Neural cell (in vitro differentiated cells): ENCODE data around the gene NPSR1. TPM values are rescaled to one million over a fixed set of nuclear protein-coding genes. Genes with fewer than 3 reads are reported as not detected.
"Not testable (repeated sequence)": the region's sequence is repeated elsewhere in the genome, so short reads cannot be mapped to it uniquely, and the experiment has no call there.

Experiments used
- H2AFZ ChIP-seq: fragments of 200-600, 300-800 bp; sonication (generic), shearing (Covaris generic); 2 replicates; pipeline ENCODE4 v1.6.0; 2014; ENCODE audit warnings: low read depth, mild to moderate bottlenecking, antibody characterized with exemption, low read length, moderate library complexity
- H3F3A ChIP-seq: fragments of 200-600 bp; shearing (Covaris generic); 2 replicates; pipeline ENCODE4 v1.6.1; 2016; ENCODE audit warnings: mild to moderate bottlenecking, moderate library complexity, mixed read lengths, antibody characterized with exemption, low read length; ENCODE audit not compliant: insufficient read depth, poor library complexity, severe bottlenecking
- H3K27ac ChIP-seq: fragments of 200-600, 300-800 bp; sonication (generic), shearing (Covaris generic); 2 replicates; pipeline ENCODE4 v1.5.1; 2014; ENCODE audit warnings: mild to moderate bottlenecking, low read length, moderate library complexity
- H3K27me3 ChIP-seq: fragments of 300-800, 200-600 bp; sonication (generic), shearing (Covaris generic); 2 replicates; pipeline ENCODE4 v1.6.0; 2014; ENCODE audit warnings: mild to moderate bottlenecking, low read depth, low read length, moderate library complexity; ENCODE audit not compliant: insufficient read depth
- H3K36me3 ChIP-seq: fragments of 300-800, 200-600 bp; sonication (generic), shearing (Covaris generic); 2 replicates; pipeline ENCODE4 v1.5.1; 2014; ENCODE audit warnings: mild to moderate bottlenecking, antibody characterized with exemption, low read length, moderate library complexity; ENCODE audit not compliant: insufficient read depth
- H3K4me2 ChIP-seq: fragments of 300-800, 200-600 bp; sonication (generic), shearing (Covaris generic); 2 replicates; pipeline ENCODE4 v1.6.0; 2014; ENCODE audit warnings: mild to moderate bottlenecking, low read length
- H3K4me3 ChIP-seq: fragments of 300-800, 200-600 bp; sonication (generic), shearing (Covaris generic); 2 replicates; pipeline ENCODE4 v1.5.1; 2014; ENCODE audit warnings: mild to moderate bottlenecking, low read length, moderate library complexity
- H3K79me2 ChIP-seq: fragments of 200-600 bp; shearing (Covaris generic); replicated peaks from 2 replicates; pipeline ENCODE4 v1.6.0; 2014; ENCODE audit warnings: mild to moderate bottlenecking, low read length, moderate library complexity; ENCODE audit not compliant: insufficient read depth
- H3K9ac ChIP-seq: fragments of 300-800, 200-600 bp; sonication (generic), shearing (Covaris generic); 2 replicates; pipeline ENCODE4 v1.6.1; 2016; ENCODE audit warnings: mild to moderate bottlenecking, low read length, mixed read lengths
- H3K9me2 ChIP-seq: fragments of 200-600 bp; shearing (Covaris generic); 2 replicates; pipeline ENCODE4 v1.6.1; 2016; ENCODE audit warnings: mild to moderate bottlenecking, low read length, mixed read lengths; ENCODE audit not compliant: insufficient read depth
- H3K9me3 ChIP-seq: fragments of 200-600, 300-800 bp; sonication (generic), shearing (Covaris generic); 2 replicates; pipeline ENCODE4 v1.6.1; 2016; ENCODE audit warnings: mild to moderate bottlenecking, mixed run types, low read length, moderate library complexity, mixed read lengths
- H4K20me1 ChIP-seq: fragments of 200-600 bp; shearing (Covaris generic); 2 replicates; pipeline ENCODE4 v1.6.1; 2016; ENCODE audit warnings: mild to moderate bottlenecking, mixed run types; ENCODE audit not compliant: insufficient read depth
- CTCF ChIP-seq: fragments of 450-650 bp; IDR thresholded peaks from 2 replicates; pipeline ENCODE4 v1.5.1; 2014; ENCODE audit warnings: antibody characterized with exemption, mild to moderate bottlenecking, moderate library complexity; ENCODE audit not compliant: poor library complexity, severe bottlenecking
- EP300 ChIP-seq: fragments of 450-650 bp; conservative IDR thresholded peaks from 2 replicates; pipeline ENCODE4 v1.6.1; 2014; ENCODE audit warnings: antibody characterized with exemption, mild to moderate bottlenecking, moderate library complexity; ENCODE audit not compliant: poor library complexity, severe bottlenecking
- EZH2 ChIP-seq: fragments of 200-600, 300-800 bp; shearing (Covaris generic), sonication (generic); IDR thresholded peaks from 2 replicates; pipeline ENCODE4 v1.6.1; 2014; ENCODE audit warnings: antibody characterized with exemption, low read length, borderline replicate concordance, mild to moderate bottlenecking; ENCODE audit not compliant: insufficient read depth, poor library complexity, severe bottlenecking
- MXI1 ChIP-seq: fragments of 450-650 bp; conservative IDR thresholded peaks from 2 replicates; pipeline ENCODE4 v1.6.1; 2014; ENCODE audit warnings: antibody characterized with exemption, mild to moderate bottlenecking; ENCODE audit not compliant: poor library complexity, severe bottlenecking
- POLR2AphosphoS5 ChIP-seq: IDR thresholded peaks from 2 replicates; pipeline ENCODE4 v1.6.1; 2012
- RAD21 ChIP-seq: fragments of 450-650 bp; conservative IDR thresholded peaks from 2 replicates; pipeline ENCODE4 v1.6.1; 2014; ENCODE audit warnings: antibody characterized with exemption, mild to moderate bottlenecking, moderate library complexity
- SMC3 ChIP-seq: fragments of 450-650 bp; conservative IDR thresholded peaks from 2 replicates; pipeline ENCODE4 v1.6.1; 2014; ENCODE audit warnings: antibody characterized with exemption, mild to moderate bottlenecking, moderate library complexity; ENCODE audit not compliant: poor library complexity
- TAF1 ChIP-seq: IDR thresholded peaks from 2 replicates; pipeline ENCODE4 v1.6.1; 2012; ENCODE audit warnings: low read depth
- polyA plus RNA-seq: library from polyadenylated mRNA; depleted of rRNA; stranded (reverse); fragments of >200 nt; gene quantifications from 2 replicates; pipeline ENCODE4 v1.2.3, GENCODE V29; 2014
- TF ChIP-seq, protein P1 (sequence below): IDR thresholded peaks from 2 replicates; pipeline ENCODE4 v1.6.1; 2012; ENCODE audit warnings: borderline replicate concordance

Gene NPSR1
- polyA plus RNA-seq, 1 donor from 2014 or later, result not detected

DNA sequence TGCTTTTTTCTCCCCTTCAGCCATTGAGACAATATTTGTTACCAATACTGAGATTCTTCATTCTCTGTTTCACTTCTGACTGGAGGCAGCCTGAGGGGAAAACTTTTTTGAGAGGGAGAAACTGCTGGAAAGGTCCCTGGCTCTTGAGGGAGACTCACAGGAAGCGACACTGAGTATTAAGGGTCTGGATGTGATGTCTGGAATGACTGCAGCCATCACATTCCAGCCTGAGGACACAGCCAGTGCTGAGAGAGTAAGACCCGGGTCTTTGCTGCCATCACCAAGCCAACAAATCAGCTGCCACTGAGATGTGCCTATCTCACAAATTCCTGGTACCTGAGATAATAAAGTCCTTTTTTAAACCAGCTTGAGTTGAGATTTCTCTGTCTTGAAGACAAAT, 221.9 kb downstream of the NPSR1 start:
- Histone ChIP-seq H3F3A (no peaks in the 10 kb centered on the region), H3K9me2 (no peaks in the 10 kb centered on the region), H3K79me2 (no peaks in the 10 kb centered on the region), H3K27ac (no peak overlapping the region), H3K9ac (no peak overlapping the region), H3K4me2 (no peak overlapping the region), H3K27me3 (no peaks in the 10 kb centered on the region), H4K20me1 (no peaks in the 10 kb centered on the region), H3K36me3 (no peaks in the 10 kb centered on the region), H3K9me3 (no peaks in the 10 kb centered on the region), H2AFZ (no peak overlapping the region), H3K4me3 (no peak overlapping the region)
- TF ChIP-seq RAD21 (no peak), MXI1 (no peak), POLR2AphosphoS5 (no peak), SMC3 (no peak), TAF1 (no peak), CTCF (no peak), EZH2 (no peak), EP300 (no peak)
- TF ChIP-seq, protein P1, sequence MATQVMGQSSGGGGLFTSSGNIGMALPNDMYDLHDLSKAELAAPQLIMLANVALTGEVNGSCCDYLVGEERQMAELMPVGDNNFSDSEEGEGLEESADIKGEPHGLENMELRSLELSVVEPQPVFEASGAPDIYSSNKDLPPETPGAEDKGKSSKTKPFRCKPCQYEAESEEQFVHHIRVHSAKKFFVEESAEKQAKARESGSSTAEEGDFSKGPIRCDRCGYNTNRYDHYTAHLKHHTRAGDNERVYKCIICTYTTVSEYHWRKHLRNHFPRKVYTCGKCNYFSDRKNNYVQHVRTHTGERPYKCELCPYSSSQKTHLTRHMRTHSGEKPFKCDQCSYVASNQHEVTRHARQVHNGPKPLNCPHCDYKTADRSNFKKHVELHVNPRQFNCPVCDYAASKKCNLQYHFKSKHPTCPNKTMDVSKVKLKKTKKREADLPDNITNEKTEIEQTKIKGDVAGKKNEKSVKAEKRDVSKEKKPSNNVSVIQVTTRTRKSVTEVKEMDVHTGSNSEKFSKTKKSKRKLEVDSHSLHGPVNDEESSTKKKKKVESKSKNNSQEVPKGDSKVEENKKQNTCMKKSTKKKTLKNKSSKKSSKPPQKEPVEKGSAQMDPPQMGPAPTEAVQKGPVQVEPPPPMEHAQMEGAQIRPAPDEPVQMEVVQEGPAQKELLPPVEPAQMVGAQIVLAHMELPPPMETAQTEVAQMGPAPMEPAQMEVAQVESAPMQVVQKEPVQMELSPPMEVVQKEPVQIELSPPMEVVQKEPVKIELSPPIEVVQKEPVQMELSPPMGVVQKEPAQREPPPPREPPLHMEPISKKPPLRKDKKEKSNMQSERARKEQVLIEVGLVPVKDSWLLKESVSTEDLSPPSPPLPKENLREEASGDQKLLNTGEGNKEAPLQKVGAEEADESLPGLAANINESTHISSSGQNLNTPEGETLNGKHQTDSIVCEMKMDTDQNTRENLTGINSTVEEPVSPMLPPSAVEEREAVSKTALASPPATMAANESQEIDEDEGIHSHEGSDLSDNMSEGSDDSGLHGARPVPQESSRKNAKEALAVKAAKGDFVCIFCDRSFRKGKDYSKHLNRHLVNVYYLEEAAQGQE, result no peak

GRCh38 chr7:34883855-34884254, 225.8 kb downstream of the NPSR1 start:
- H3K27me3 ChIP-seq, H2AFZ ChIP-seq, H3K27ac ChIP-seq, H3K9me3 ChIP-seq, H3K9me2 ChIP-seq, H3K36me3 ChIP-seq, H4K20me1 ChIP-seq, H3K9ac ChIP-seq, H3K4me2 ChIP-seq, H3F3A ChIP-seq, H3K4me3 ChIP-seq, H3K79me2 ChIP-seq: not testable (repeated sequence)

- TF ChIP-seq RAD21 (no peak), EP300 (no peak), TAF1 (no peak), CTCF (no peak), SMC3 (no peak), EZH2 (no peak), MXI1 (no peak)
- TF ChIP-seq, protein P1, result no peak
- Histone ChIP-seq H3F3A (no peaks in the 10 kb centered on the region), H3K27me3 (no peaks in the 10 kb centered on the region)
These were observed 228.8 kb downstream of the NPSR1 start for GRCh38 chr7:34886856-34887255.

More at GRCh38 chr7:34886856-34887255, 228.8 kb downstream of the NPSR1 start:
- Histone ChIP-seq H3K9me2 (no peaks in the 10 kb centered on the region), H3K4me2 (no peak overlapping the region), H3K9me3 (no peaks in the 10 kb centered on the region), H2AFZ (no peak overlapping the region), H3K4me3 (no peak overlapping the region), H3K9ac (no peak overlapping the region), H4K20me1 (no peaks in the 10 kb centered on the region), H3K36me3 (no peaks in the 10 kb centered on the region), H3K27ac (no peak overlapping the region), H3K79me2 (no peaks in the 10 kb centered on the region)
